Aorta (tissue), 5 donors: ENCODE measurements around the gene FSIP1. TPM values are rescaled to one million over a fixed set of nuclear protein-coding genes. Genes with fewer than 3 reads are reported as not detected.

Source experiments
- ATAC-seq: fragments of 200-7000 bp; cut with Tn5 transposase; one replicate; pipeline ENCODE4 v1.9.1; 2022; ENCODE audit warnings: moderate library complexity; ENCODE audit not compliant: low FRiP score
- DNase-seq, 2 donors: peaks; one replicate each; pipeline ENCODE4 v3.0.0-alpha.2; 2020
- H3K27ac ChIP-seq, 2 donors: one replicate each; pipeline ENCODE4 v1.5.1; 2013; ENCODE audit warnings: low read length in 2 of 2, mild to moderate bottlenecking in 2 of 2, moderate library complexity in 2 of 2, control low read depth in 1 of 2, inconsistent platforms in 1 of 2, low read depth in 1 of 2
- H3K27me3 ChIP-seq, 2 donors: one replicate each; pipeline ENCODE4 v1.6.1; 2013; ENCODE audit warnings: control low read depth in 1 of 2, low read length in 1 of 2, mild to moderate bottlenecking in 1 of 2, moderate library complexity in 1 of 2; ENCODE audit not compliant: insufficient read depth in 2 of 2, control insufficient read depth in 1 of 2
- H3K36me3 ChIP-seq, 2 donors: one replicate each; pipeline ENCODE4 v1.6.1; 2013; ENCODE audit warnings: control low read depth in 1 of 2, low read length in 1 of 2, mild to moderate bottlenecking in 1 of 2; ENCODE audit not compliant: insufficient read depth in 2 of 2, control insufficient read depth in 1 of 2
- H3K4me1 ChIP-seq, 2 donors: one replicate each; pipeline ENCODE4 v1.6.1; 2013; ENCODE audit warnings: low read length in 2 of 2, control low read depth in 1 of 2, mild to moderate bottlenecking in 1 of 2, moderate library complexity in 1 of 2; ENCODE audit not compliant: insufficient read depth in 2 of 2, control insufficient read depth in 1 of 2
- H3K4me3 ChIP-seq, 2 donors: one replicate each; pipeline ENCODE4 v1.5.1; 2013; ENCODE audit warnings: low read length in 2 of 2, control low read depth in 1 of 2, mild to moderate bottlenecking in 1 of 2
- H3K9me3 ChIP-seq: one replicate; pipeline ENCODE4 v1.6.1; 2013; ENCODE audit warnings: mild to moderate bottlenecking, low read length; ENCODE audit not compliant: control insufficient read depth
- WGBS, 2 donors: extraction: QIAGEN DNeasy Blood & Tissue Kit; methylation state at CpG; one replicate each; pipeline ENCODE4 v1.1.7; 2013; 5-methylcytosine and 5-hydroxymethylcytosine counted together
- intact Hi-C, 2 donors: fragments of 100-400 bp; cut with DNase I; formaldehyde crosslinking; loops; one replicate each; pipeline versions ENCODE4 v1.14.2 to v1.15.0; 2022
- long read RNA-seq, 2 donors: library from polyadenylated mRNA; unstranded; transcript quantifications; one replicate each; pipeline ENCODE4 v2.0.0, GENCODE V29; 2020 to 2021
- polyA plus RNA-seq, 2 donors: library from polyadenylated mRNA; stranded (reverse); fragments of 200-250 nt; gene quantifications; one replicate each; pipeline ENCODE4 v1.2.3, GENCODE V29; 2013
- total RNA-seq, 2 donors: library from RNA; stranded (reverse); fragmentation: NEBNext Ultra II Directional; extraction: Animal tissue kit (Norgen Biotek cat#: 25700); gene quantifications; one replicate each; pipeline ENCODE4 v1.2.1, GENCODE V29; 2021
- donor health status: healthy with polysubstance abuse.
- donor health status: Bipolar disorder and iron deficiency.
- donor health status: DM: no; HTN: no; CAD: no.
- donor health status: DM: no; HTN: no; CAD: no.
- donor health status: DM: yes; HTN: yes; CAD: no.

Gene FSIP1
- 1 to 10 TPM; 1.2 TPM for total RNA-seq
- polyA plus RNA-seq: 1 to 10 TPM in 1 of 2 donors, not detected in 1; 1.2 TPM
- long read RNA-seq, donor 1, partial matches to known transcripts: 0 of 11 reads
- long read RNA-seq, donor 1, other reads (novel, unspliced or antisense): 11 of 11 reads
- long read RNA-seq, donor 2, partial matches to known transcripts: 0 of 1 reads
- long read RNA-seq, donor 2, other reads (novel, unspliced or antisense): 0 of 1 reads

GRCh38 chr15:39782441-39783138, at the start of gene FSIP1:
TSS of gene FSIP1 (minus strand) at chr15:39782841. CDS start at chr15:39776524, 6,317 bp downstream.
- peak within 1 kb of the TSS; percentile 41 to 90 for H3K4me3 ChIP-seq
- H3K27ac ChIP-seq: peak within 1 kb of the TSS in 1 of 2 donors; percentile 55
- DNase-seq: peak; percentile 98 to 99
- H3K4me1 ChIP-seq: no peaks in the 10 kb centered on the region
- 0 to 1% methylated on average over 59 to 64 of the region's 64 CpGs for WGBS, 2 donors
- no peaks in the 10 kb centered on the region for H3K27me3 ChIP-seq
- H3K9me3 ChIP-seq: no peaks in the 10 kb centered on the region
- intact Hi-C loops: loop anchor here in 1 of 2 donors (10.0 kb wide), 1 partner anchor 252 kb away; the partner anchor contains the start of gene SRP14
- no peaks in the 10 kb centered on the region for H3K36me3 ChIP-seq
- ATAC-seq: peak; percentile 100

- DNase-seq (no peak), ATAC-seq (no peak)
- WGBS, 2 donors: 66 to 75% methylated on average over 1 of the region's 1 CpG
- Histone ChIP-seq H3K4me1 (peaks cover 0 to 4% of the 10 kb centered on the region in 2 donors), H3K27me3 (no peaks in the 10 kb centered on the region), H3K9me3 (no peaks in the 10 kb centered on the region), H3K36me3 (no peaks in the 10 kb centered on the region), H3K27ac (no peak overlapping the region), H3K4me3 (no peak overlapping the region)
- intact Hi-C loops: loop anchor here in 1 of 2 donors (10.0 kb wide), 1 partner anchor 55 kb away; no protein-coding TSS in a partner anchor
These were observed 47.5 kb upstream of the FSIP1 start for GRCh38 chr15:39830166-39830565.

DNA sequence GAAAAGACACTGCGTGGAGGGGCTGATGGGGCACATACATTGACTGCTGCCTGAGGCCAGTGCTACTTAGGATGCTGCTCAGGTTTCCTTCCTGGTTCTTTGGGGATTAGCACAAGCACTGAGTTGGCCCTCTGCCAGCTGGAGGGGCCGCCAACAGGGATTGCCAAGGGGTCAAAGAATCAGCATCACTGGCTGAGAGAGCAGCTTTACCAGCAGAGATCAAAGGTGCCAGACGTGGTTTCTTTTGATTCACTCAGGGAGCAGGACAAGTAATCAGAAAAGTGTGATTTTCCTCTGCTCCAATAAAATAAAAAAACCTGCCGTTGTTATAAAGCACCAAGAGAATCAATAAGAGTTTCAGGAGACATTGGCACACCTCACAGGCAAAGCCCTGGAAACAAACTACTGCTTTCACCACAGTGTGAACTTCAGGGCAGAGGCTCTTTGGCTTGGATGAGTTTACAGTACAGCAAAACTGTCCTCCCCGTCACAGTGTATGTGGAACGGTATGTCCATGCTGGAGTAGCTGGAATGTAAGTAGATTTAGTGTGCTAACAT, 45.8 kb upstream of the FSIP1 start:
- no peaks in the 10 kb centered on the region for H3K36me3 ChIP-seq
- peak in 1 of 2 donors; percentile 76 for DNase-seq
- no peak for ATAC-seq
- H3K4me3 ChIP-seq: no peak overlapping the region
- peaks cover 0 to 4% of the 10 kb centered on the region in 2 donors for H3K4me1 ChIP-seq
- WGBS, 2 donors: 66 to 70% methylated on average over 6 of the region's 6 CpGs
- no peaks in the 10 kb centered on the region for H3K9me3 ChIP-seq
- intact Hi-C loops: no loop called here
- no peak overlapping the region for H3K27ac ChIP-seq
- no peaks in the 10 kb centered on the region for H3K27me3 ChIP-seq

DNA sequence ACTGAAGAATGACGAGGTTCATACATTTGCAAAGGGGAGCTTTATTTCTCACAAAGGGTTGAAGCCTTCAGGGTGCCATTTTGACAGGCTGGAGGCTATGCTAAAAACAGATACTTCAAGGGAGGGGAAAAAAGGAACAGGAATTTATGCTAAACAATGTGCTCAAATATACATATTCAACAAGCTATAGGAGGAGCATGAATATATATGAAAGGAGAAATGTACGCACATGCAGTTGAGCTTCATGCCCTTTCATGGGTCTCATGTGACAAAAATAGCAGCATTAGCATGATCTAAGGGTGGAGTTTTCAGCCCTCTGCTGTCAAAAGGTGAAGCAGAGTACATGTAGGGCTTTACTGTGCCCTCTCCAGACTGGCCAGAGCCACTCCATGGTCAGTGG, 44.3 kb upstream of the FSIP1 start:
- H3K4me3 ChIP-seq: no peak overlapping the region
- no peak overlapping the region for H3K27ac ChIP-seq
- H3K4me1 ChIP-seq: peaks cover 0 to 4% of the 10 kb centered on the region in 2 donors
- DNase-seq: no peak
- WGBS, 2 donors: 99 to 100% methylated on average over 2 of the region's 2 CpGs
- no peak for ATAC-seq
- no peaks in the 10 kb centered on the region for H3K9me3 ChIP-seq
- no peaks in the 10 kb centered on the region for H3K27me3 ChIP-seq
- H3K36me3 ChIP-seq: no peaks in the 10 kb centered on the region
- intact Hi-C loops: no loop called here

DNA sequence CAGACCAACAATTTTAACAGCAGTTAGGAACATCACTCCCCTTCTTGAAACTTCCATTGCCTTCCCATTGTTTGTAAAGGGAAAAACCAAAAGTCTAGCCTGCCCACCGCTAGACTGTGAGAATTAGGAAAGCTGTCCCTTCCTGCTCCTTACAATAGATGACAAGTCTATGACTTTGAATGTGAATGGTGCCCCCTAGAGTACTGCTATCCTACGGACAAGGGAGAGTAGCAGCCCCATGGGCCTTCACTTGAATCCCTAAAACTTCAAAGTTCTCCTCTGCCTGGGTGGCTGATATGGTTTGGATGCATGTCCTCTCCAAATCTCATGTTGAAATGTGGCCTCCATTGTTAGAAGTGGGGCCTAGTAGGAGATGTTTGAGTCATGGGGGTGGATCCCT, 41.0 kb upstream of the FSIP1 start:
- Histone ChIP-seq H3K4me3 (no peak overlapping the region), H3K36me3 (no peaks in the 10 kb centered on the region), H3K27ac (no peak overlapping the region), H3K27me3 (no peaks in the 10 kb centered on the region), H3K4me1 (peaks cover 0 to 4% of the 10 kb centered on the region in 2 donors), H3K9me3 (no peaks in the 10 kb centered on the region)
- no peak for ATAC-seq
- WGBS, 2 donors: 93% methylated on average over 2 of the region's 2 CpGs
- intact Hi-C loops: no loop called here
- DNase-seq: no peak

DNA sequence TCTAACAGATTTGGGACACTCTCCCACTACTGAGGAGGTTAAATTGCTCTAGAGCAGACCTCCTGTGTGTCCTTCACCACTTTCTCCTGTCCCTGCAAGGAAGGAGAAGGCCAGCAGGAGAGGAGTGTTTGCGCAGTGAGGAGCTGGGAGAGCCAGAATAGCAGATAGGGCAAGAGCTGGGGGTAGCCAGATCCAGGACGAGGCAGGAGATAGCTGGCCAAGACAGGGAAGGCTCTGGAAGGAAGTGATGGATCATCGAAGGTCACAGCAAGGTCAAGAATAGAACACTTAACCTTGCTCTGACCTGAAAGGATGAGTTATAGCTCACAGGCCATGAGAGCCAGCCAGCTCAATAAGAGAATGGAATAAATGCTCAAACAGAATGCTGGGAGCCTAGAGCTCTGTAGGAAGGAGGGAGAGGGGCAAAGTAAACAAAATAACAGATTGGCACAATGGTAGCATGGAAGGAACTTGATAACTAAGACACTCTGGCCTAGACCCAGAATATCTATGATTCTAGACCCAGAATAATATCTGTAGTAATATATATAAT, 37.5 kb upstream of the FSIP1 start:
- DNase-seq (no peak), ATAC-seq (no peak)
- H3K4me1 ChIP-seq: no peaks in the 10 kb centered on the region
- no peaks in the 10 kb centered on the region for H3K27me3 ChIP-seq
- intact Hi-C loops: no loop called here
- H3K9me3 ChIP-seq: no peaks in the 10 kb centered on the region
- 60 to 81% methylated on average over 3 of the region's 3 CpGs for WGBS, 2 donors
- H3K4me3 ChIP-seq: no peak overlapping the region
- no peak overlapping the region for H3K27ac ChIP-seq
- H3K36me3 ChIP-seq: no peaks in the 10 kb centered on the region

DNA sequence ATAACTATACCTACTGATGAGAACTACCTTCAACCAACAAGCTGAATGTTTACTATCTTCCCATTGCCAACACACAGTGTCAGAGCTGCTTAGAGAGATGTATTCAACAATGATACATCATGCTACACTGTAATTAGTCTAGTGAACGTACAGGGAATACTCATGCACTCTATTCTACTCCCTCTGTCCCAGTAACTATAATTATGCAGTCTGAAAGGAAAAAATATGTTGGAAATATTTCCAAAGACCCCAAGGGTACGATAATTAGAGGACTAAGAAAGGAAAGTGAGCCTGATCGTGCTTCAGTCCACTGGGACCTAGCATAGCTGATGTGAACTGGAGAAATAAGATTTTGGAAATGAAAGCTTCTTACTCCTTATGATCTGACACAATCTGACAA, 36.9 kb upstream of the FSIP1 start:
- H3K4me1 ChIP-seq: no peaks in the 10 kb centered on the region
- DNase-seq (no peak), ATAC-seq (no peak)
- WGBS, 2 donors: 93 to 94% methylated on average over 3 of the region's 3 CpGs
- H3K9me3 ChIP-seq: no peaks in the 10 kb centered on the region
- no peaks in the 10 kb centered on the region for H3K27me3 ChIP-seq
- intact Hi-C loops: no loop called here
- H3K36me3 ChIP-seq: no peaks in the 10 kb centered on the region
- H3K4me3 ChIP-seq: no peak overlapping the region
- H3K27ac ChIP-seq: no peak overlapping the region

- H3K27ac ChIP-seq: no peak overlapping the region
- no peak overlapping the region for H3K4me3 ChIP-seq
- DNase-seq (no peak), ATAC-seq (no peak)
- H3K9me3 ChIP-seq: no peaks in the 10 kb centered on the region
- H3K27me3 ChIP-seq: no peaks in the 10 kb centered on the region
- H3K36me3 ChIP-seq: no peaks in the 10 kb centered on the region
- no peaks in the 10 kb centered on the region for H3K4me1 ChIP-seq
- intact Hi-C loops: no loop called here
These were observed 35.3 kb upstream of the FSIP1 start for GRCh38 chr15:39817892-39818291.
